HG03159 (cell line): Measurements from ENCODE around the gene SLX4IP.

Experiments
- ATAC-seq: cut with Tn5 transposase; IDR thresholded peaks from one replicate; pipeline ENCODE4 v1.9.1; 2021; ENCODE audit warnings: mild to moderate bottlenecking, moderate library complexity; ENCODE audit not compliant: unreplicated experiment

SLX4IP gene

GRCh38 chr20:10658876-10659632 lies 223.9 kb downstream of the SLX4IP start:
- no peak for ATAC-seq

GRCh38 chr20:10659651-10660601 lies 224.8 kb downstream of the SLX4IP start:
- ATAC-seq, result no peak

- ATAC-seq, result no peak
These were observed 225.6 kb downstream of the SLX4IP start for GRCh38 chr20:10660661-10661060.

GRCh38 chr20:10661261-10661660 lies 226.2 kb downstream of the SLX4IP start:
- ATAC-seq, result no peak

- ATAC-seq, result no peak
These were observed 227.0 kb downstream of the SLX4IP start for GRCh38 chr20:10662151-10662550.

GRCh38 chr20:10662661-10663458 lies 227.8 kb downstream of the SLX4IP start:
- ATAC-seq, result no peak

- no peak for ATAC-seq
These were observed 228.7 kb downstream of the SLX4IP start for GRCh38 chr20:10663756-10664155.

GRCh38 chr20:10665027-10665561 lies 230.0 kb downstream of the SLX4IP start:
- ATAC-seq, result no peak

GRCh38 chr20:10665791-10666190 lies 230.7 kb downstream of the SLX4IP start:
- no peak for ATAC-seq

- no peak for ATAC-seq
These were observed 231.3 kb downstream of the SLX4IP start for GRCh38 chr20:10666221-10667076.

- ATAC-seq, result no peak
These were observed 231.9 kb downstream of the SLX4IP start for GRCh38 chr20:10667077-10667401.

GRCh38 chr20:10667560-10668167 lies 232.6 kb downstream of the SLX4IP start:
- no peak for ATAC-seq

- ATAC-seq, result no peak
These were observed 233.7 kb downstream of the SLX4IP start for GRCh38 chr20:10668677-10669368.

- no peak for ATAC-seq
These were observed 234.8 kb downstream of the SLX4IP start for GRCh38 chr20:10669843-10670446.

GRCh38 chr20:10670501-10671220 lies 235.6 kb downstream of the SLX4IP start:
- ATAC-seq, result no peak

GRCh38 chr20:10671221-10671918 lies 236.3 kb downstream of the SLX4IP start:
- ATAC-seq, result peak; percentile 32

GRCh38 chr20:10671919-10672623 lies 237.0 kb downstream of the SLX4IP start:
- ATAC-seq, result no peak
